Measurements from ENCODE around the gene UBA3.

The UBA3 gene

DNA sequence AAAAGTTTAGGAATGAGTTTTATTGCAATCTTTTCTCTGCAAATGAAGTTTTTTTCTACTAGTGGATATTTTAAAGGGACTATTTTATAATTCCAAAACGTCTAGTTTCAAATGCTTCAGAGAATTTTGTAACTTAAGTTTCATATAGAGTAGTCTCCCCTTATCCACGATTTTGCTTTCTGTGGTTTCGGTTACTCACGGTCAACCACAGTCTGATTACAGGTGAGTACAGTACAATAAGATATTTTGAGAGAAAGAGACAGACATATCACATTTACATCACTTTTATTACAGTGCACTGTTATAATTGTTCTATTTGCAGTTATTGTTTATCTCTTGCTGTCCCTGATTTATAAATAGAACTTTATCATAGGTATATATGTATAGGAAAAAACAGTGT is 59.3 kb downstream of the UBA3 start:
- Histone ChIP-seq H3K27me3 (ENCODE audit: control insufficient read depth in 1 of 2, insufficient read depth in 2 of 2, low read length in 2 of 2) (no peaks in the 10 kb centered on the region), H3K4me1 (ENCODE audit: insufficient read depth, low read length) (no peaks in the 10 kb centered on the region), H3K9me3 (ENCODE audit: low read length) (no peaks in the 10 kb centered on the region), H3K9ac (ENCODE audit: low read length) (no peak overlapping the region), H3K4me3 (ENCODE audit: low read depth in 1 of 2, low read length in 2 of 2) (no peak overlapping the region), H3K27ac (ENCODE audit: low read depth, low read length) (no peak overlapping the region), H3K36me3 (ENCODE audit: insufficient read depth, low read length) (peaks cover 18% of the 10 kb centered on the region)

DNA sequence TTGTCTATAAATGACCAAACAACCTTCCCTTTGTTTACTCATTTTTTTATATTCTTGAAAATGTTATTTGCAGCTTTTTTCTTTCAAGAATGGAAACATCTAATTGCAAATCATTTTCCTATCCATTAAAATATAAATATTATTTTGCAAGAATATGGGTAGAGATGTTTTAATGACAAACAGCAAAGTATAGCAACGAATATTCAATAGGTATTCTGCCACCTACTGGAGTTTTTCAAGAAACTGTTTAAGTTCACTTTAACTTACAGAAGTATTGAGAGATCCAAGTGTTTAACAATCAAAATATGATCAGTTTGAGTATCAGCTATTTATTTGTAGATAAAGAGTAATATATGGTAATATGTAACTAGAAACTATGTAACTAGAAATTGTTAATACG is 59.7 kb downstream of the UBA3 start:
- no peaks in the 10 kb centered on the region for H3K27me3 ChIP-seq (ENCODE audit: control insufficient read depth in 1 of 2, insufficient read depth in 2 of 2, low read length in 2 of 2)
- H3K36me3 ChIP-seq (ENCODE audit: insufficient read depth, low read length) = peaks cover 14% of the 10 kb centered on the region
- H3K9ac ChIP-seq (ENCODE audit: low read length) = no peak overlapping the region
- no peak overlapping the region for H3K27ac ChIP-seq (ENCODE audit: low read depth, low read length)
- no peaks in the 10 kb centered on the region for H3K9me3 ChIP-seq (ENCODE audit: low read length)
- no peaks in the 10 kb centered on the region for H3K4me1 ChIP-seq (ENCODE audit: insufficient read depth, low read length)
- H3K4me3 ChIP-seq (ENCODE audit: low read depth in 1 of 2, low read length in 2 of 2) = no peak overlapping the region

GRCh38 chr3:69016901-69017300 is 63.3 kb downstream of the UBA3 start:
- no peaks in the 10 kb centered on the region for H3K36me3 ChIP-seq (ENCODE audit: insufficient read depth, low read length)
- H3K4me3 ChIP-seq (ENCODE audit: low read depth in 1 of 2, low read length in 2 of 2) = no peak overlapping the region
- no peak overlapping the region for H3K9ac ChIP-seq (ENCODE audit: low read length)
- H3K27me3 ChIP-seq (ENCODE audit: control insufficient read depth in 1 of 2, insufficient read depth in 2 of 2, low read length in 2 of 2) = no peaks in the 10 kb centered on the region
- H3K4me1 ChIP-seq (ENCODE audit: insufficient read depth, low read length) = peaks cover 13% of the 10 kb centered on the region
- no peaks in the 10 kb centered on the region for H3K9me3 ChIP-seq (ENCODE audit: low read length)
- H3K27ac ChIP-seq (ENCODE audit: low read depth, low read length) = no peak overlapping the region

DNA sequence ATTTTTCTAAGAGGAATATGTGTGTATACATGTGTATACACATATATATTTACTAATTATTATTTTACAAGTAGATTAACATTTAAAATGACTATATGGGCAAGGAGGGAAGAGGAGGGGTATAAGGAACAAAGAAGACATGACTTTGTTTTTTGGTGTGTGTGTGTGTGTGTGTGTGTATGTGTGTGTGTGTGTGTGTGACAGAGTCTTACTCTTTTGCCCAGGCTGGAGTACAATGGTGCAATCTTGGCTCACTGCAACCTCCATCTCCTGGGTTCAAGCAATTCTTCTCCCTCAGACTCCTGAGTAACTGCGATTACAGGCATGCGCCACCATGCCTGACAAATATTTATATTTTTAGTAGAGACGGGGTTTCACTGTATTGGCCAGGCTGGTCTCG is 64.1 kb downstream of the UBA3 start:
- H3K27me3 ChIP-seq (ENCODE audit: control insufficient read depth in 1 of 2, insufficient read depth in 2 of 2, low read length in 2 of 2) = no peaks in the 10 kb centered on the region
- H3K36me3 ChIP-seq (ENCODE audit: insufficient read depth, low read length) = no peaks in the 10 kb centered on the region
- H3K4me3 ChIP-seq (ENCODE audit: low read depth in 1 of 2, low read length in 2 of 2) = no peak overlapping the region
- no peak overlapping the region for H3K27ac ChIP-seq (ENCODE audit: low read depth, low read length)
- H3K9ac ChIP-seq (ENCODE audit: low read length) = no peak overlapping the region
- no peaks in the 10 kb centered on the region for H3K9me3 ChIP-seq (ENCODE audit: low read length)
- H3K4me1 ChIP-seq (ENCODE audit: insufficient read depth, low read length) = peaks cover 20% of the 10 kb centered on the region

- Histone ChIP-seq H3K9ac (ENCODE audit: low read length) (peak overlapping the region; percentile 85), H3K4me1 (ENCODE audit: insufficient read depth, low read length) (peaks cover 39% of the 10 kb centered on the region), H3K27me3 (ENCODE audit: control insufficient read depth in 1 of 2, insufficient read depth in 2 of 2, low read length in 2 of 2) (no peaks in the 10 kb centered on the region), H3K27ac (ENCODE audit: low read depth, low read length) (peak overlapping the region; percentile 93), H3K4me3 (ENCODE audit: low read depth in 1 of 2, low read length in 2 of 2) (peak overlapping the region in 1 of 2 donors; percentile 86), H3K36me3 (ENCODE audit: insufficient read depth, low read length) (peaks cover 5% of the 10 kb centered on the region), H3K9me3 (ENCODE audit: low read length) (no peaks in the 10 kb centered on the region)
These were observed 66.1 kb downstream of the UBA3 start for GRCh38 chr3:69014022-69014580.

DNA sequence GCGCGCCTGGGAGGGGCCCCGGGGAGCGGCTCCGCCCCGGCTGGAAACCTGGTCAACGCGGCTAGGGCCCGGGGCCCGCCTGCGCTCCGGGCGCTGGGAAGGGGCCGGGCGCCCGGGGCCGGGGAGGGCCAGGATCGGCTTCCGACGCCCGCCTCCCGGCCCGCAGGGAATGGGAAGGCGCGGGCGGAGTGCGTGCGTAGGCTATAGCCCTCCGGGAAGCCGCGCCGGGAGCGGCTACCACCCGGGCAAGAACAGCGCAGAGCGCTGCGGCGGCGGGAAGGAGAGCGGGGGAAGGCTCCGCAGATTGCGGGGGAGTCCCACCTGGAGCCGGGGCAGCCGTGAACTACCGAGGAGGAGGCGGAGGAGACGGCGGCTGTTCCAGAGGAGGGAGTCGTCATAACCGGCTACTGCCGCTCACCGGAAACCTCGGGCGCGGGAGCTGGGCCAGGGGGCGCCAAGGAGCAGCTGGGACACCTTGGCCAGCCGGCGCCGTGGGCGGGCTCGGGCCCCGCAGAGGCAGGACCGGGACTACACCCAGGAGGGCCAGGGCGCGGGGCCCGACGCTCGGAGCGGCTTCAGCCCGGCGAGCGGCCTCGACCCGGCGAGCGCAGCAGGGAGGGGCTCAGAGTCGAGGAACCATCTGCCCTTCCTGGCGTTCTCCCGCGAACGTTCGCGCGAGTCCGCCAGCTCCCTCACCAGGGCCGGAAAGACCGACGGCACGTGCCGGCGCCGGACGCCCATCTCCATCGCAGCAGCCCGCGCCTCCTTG is 66.7 kb downstream of the UBA3 start, which contains the start of gene EOGT:
Gene EOGT (minus strand): TSS at position 432 of the 769 bp plus-strand sequence. CDS start 3,838 bp downstream, outside the sequence.
- H3K27me3 ChIP-seq (ENCODE audit: control insufficient read depth in 1 of 2, insufficient read depth in 2 of 2, low read length in 2 of 2) = no peaks in the 10 kb centered on the region
- no peaks in the 10 kb centered on the region for H3K9me3 ChIP-seq (ENCODE audit: low read length)
- peak within 1 kb of the TSS; percentile 85 for H3K9ac ChIP-seq (ENCODE audit: low read length)
- peaks cover 11% of the 10 kb centered on the region for H3K36me3 ChIP-seq (ENCODE audit: insufficient read depth, low read length)
- H3K4me1 ChIP-seq (ENCODE audit: insufficient read depth, low read length) = peaks cover 43% of the 10 kb centered on the region
- H3K27ac ChIP-seq (ENCODE audit: low read depth, low read length) = peak within 1 kb of the TSS; percentile 93
- H3K4me3 ChIP-seq (ENCODE audit: low read depth in 1 of 2, low read length in 2 of 2) = peak within 1 kb of the TSS; percentile 73 to 86

GRCh38 chr3:69012800-69013252 is 67.3 kb downstream of the UBA3 start:
- H3K4me1 ChIP-seq (ENCODE audit: insufficient read depth, low read length) = peaks cover 43% of the 10 kb centered on the region
- H3K27ac ChIP-seq (ENCODE audit: low read depth, low read length) = peak overlapping the region; percentile 93
- peak overlapping the region; percentile 85 for H3K9ac ChIP-seq (ENCODE audit: low read length)
- no peaks in the 10 kb centered on the region for H3K9me3 ChIP-seq (ENCODE audit: low read length)
- peak overlapping the region; percentile 73 to 86 for H3K4me3 ChIP-seq (ENCODE audit: low read depth in 1 of 2, low read length in 2 of 2)
- H3K36me3 ChIP-seq (ENCODE audit: insufficient read depth, low read length) = peaks cover 11% of the 10 kb centered on the region
- H3K27me3 ChIP-seq (ENCODE audit: control insufficient read depth in 1 of 2, insufficient read depth in 2 of 2, low read length in 2 of 2) = no peaks in the 10 kb centered on the region

GRCh38 chr3:69012100-69012799 is 67.9 kb downstream of the UBA3 start:
- peak overlapping the region; percentile 85 for H3K9ac ChIP-seq (ENCODE audit: low read length)
- H3K9me3 ChIP-seq (ENCODE audit: low read length) = no peaks in the 10 kb centered on the region
- peaks cover 11% of the 10 kb centered on the region for H3K36me3 ChIP-seq (ENCODE audit: insufficient read depth, low read length)
- peak overlapping the region; percentile 93 for H3K27ac ChIP-seq (ENCODE audit: low read depth, low read length)
- peaks cover 43% of the 10 kb centered on the region for H3K4me1 ChIP-seq (ENCODE audit: insufficient read depth, low read length)
- no peaks in the 10 kb centered on the region for H3K27me3 ChIP-seq (ENCODE audit: control insufficient read depth in 1 of 2, insufficient read depth in 2 of 2, low read length in 2 of 2)
- H3K4me3 ChIP-seq (ENCODE audit: low read depth in 1 of 2, low read length in 2 of 2) = peak overlapping the region; percentile 73 to 86

DNA sequence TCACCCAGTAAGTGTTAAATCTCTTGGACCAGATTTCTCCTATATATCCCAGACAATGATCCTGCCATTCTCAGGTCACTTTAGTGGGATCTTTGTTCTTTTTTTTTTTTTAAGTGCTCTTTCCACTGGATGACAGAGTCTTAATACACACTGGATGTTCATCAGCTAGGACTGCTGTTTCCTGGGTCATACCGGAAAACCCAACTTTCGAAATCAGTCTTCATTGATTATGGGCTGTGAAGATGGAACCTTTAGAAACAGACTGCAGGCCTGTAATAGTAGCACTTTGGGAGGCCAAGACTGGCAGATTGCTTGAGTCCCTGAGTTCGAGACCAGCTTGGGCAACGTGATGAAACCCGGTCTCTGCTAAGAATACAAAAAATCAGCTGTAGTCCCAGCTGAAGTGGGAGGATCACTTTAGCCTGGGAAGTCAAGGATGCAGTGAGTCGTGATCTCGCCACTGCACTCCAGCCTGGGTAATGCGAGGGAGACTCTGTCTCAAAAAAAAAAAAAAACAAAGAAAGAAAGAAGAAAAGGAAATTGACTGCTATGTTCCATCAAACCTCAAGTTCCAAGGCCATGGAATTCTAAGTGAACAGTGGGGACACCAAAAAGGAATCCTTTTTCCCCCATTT is 69.0 kb downstream of the UBA3 start:
- Histone ChIP-seq H3K4me1 (ENCODE audit: insufficient read depth, low read length) (peaks cover 43% of the 10 kb centered on the region), H3K4me3 (ENCODE audit: low read depth in 1 of 2, low read length in 2 of 2) (no peak overlapping the region), H3K27me3 (ENCODE audit: control insufficient read depth in 1 of 2, insufficient read depth in 2 of 2, low read length in 2 of 2) (no peaks in the 10 kb centered on the region), H3K9ac (ENCODE audit: low read length) (no peak overlapping the region), H3K27ac (ENCODE audit: low read depth, low read length) (peak overlapping the region; percentile 93), H3K9me3 (ENCODE audit: low read length) (no peaks in the 10 kb centered on the region), H3K36me3 (ENCODE audit: insufficient read depth, low read length) (peaks cover 18% of the 10 kb centered on the region)

- Histone ChIP-seq H3K9me3 (ENCODE audit: low read length) (no peaks in the 10 kb centered on the region), H3K27me3 (ENCODE audit: control insufficient read depth in 1 of 2, insufficient read depth in 2 of 2, low read length in 2 of 2) (no peaks in the 10 kb centered on the region), H3K9ac (ENCODE audit: low read length) (no peak overlapping the region), H3K4me3 (ENCODE audit: low read depth in 1 of 2, low read length in 2 of 2) (no peak overlapping the region), H3K4me1 (ENCODE audit: insufficient read depth, low read length) (peaks cover 43% of the 10 kb centered on the region), H3K27ac (ENCODE audit: low read depth, low read length) (peak overlapping the region; percentile 17), H3K36me3 (ENCODE audit: insufficient read depth, low read length) (peaks cover 23% of the 10 kb centered on the region)
These were observed 70.4 kb downstream of the UBA3 start for GRCh38 chr3:69009559-69010410.

Measured in muscle layer of colon (tissue), 2 donors.